ENCODE measurements around the gene ZNF598. TPM values are rescaled to one million over a fixed set of nuclear protein-coding genes. Genes with fewer than 3 reads are reported as not detected.

The ZNF598 gene
- total and polyA plus RNA-seq, 2 of the 13 experiments (the other 11 are each of a cell fraction or from before 2014, with no cell fraction given) = 13.5 to 14.2 TPM

GRCh38 chr16:2035431-2036199 lies 26.0 kb upstream of the ZNF598 start (continued):
- TF ChIP-seq CEBPZ (IDR thresholded peaks at IDR 0.05; ENCODE audit: low read length) (no peak), FOXK2 (IDR thresholded peaks at IDR 0.05) (no peak), ZHX2 (IDR thresholded peaks at IDR 0.05; ENCODE audit: low read depth) (peak; percentile 67; the same call in 1 of the 2 replicates), ZHX2 (CRISPR knock-in tag; IDR thresholded peaks at IDR 0.05; ENCODE audit: borderline replicate concordance) (no peak), TEAD3 (CRISPR knock-in tag; optimal IDR thresholded peaks at IDR 0.05; ENCODE audit: borderline replicate concordance) (peak; percentile 99), BRD4 (CRISPR knock-in tag; IDR thresholded peaks at IDR 0.05) (peak; percentile 84), YY1 (IDR thresholded peaks at IDR 0.05; ENCODE audit: insufficient read depth, insufficient replicate concordance, low read depth, low read length) (peak; percentile 84), ZNF276 (CRISPR knock-in tag; IDR thresholded peaks at IDR 0.05; ENCODE audit: low read depth) (no peak; the same call in 1 of the 2 replicates), ERF (CRISPR knock-in tag; IDR thresholded peaks at IDR 0.05) (peak; percentile 40; the same call in 1 of the 2 replicates), NFIC (IDR thresholded peaks at IDR 0.05; ENCODE audit: low read length) (no peak), RXRB (CRISPR knock-in tag; IDR thresholded peaks at IDR 0.05; ENCODE audit: borderline replicate concordance) (peak; percentile 78), RELA (CRISPR knock-in tag; IDR thresholded peaks at IDR 0.05) (no peak; the same call in 1 of the 2 replicates), ZNF275 (CRISPR knock-in tag; IDR thresholded peaks at IDR 0.05; ENCODE audit: borderline replicate concordance) (peak; percentile 83), ZBTB49 (CRISPR knock-in tag; IDR thresholded peaks at IDR 0.05; ENCODE audit: borderline replicate concordance) (no peak)

Measured in HepG2 (cell line).